ENCODE measurements around the gene DYNLT2B.

Gene DYNLT2B

DNA sequence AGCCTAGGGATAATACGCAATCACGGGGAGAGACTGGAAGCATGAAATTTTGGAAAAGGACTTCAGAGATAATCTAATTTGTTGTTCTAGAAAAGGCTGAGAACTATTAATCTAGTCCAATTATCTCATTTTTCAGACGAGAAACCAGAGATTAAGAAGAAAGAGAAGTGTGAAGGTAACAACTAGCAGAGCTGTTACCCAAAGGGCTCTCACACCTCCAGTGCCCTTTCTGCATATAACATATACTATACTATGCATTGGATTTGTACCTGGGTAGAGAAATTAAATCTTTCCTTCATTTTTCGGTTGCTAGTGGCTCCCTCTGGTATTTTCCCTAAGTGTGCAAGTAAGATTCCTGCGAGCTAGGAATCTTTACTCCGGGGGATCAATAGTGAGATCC, 33.5 kb upstream of the DYNLT2B start:
- no peaks in the 10 kb centered on the region for H3K79me2 ChIP-seq (ENCODE audit: insufficient read depth, low read length)
- H4K20me1 ChIP-seq (ENCODE audit: insufficient read depth, low read length) = no peaks in the 10 kb centered on the region
- no peak overlapping the region for H3K9ac ChIP-seq (ENCODE audit: low read length)
- no peak overlapping the region for H3K4me2 ChIP-seq (ENCODE audit: low read length)
- no peaks in the 10 kb centered on the region for H3K4me1 ChIP-seq (ENCODE audit: insufficient read depth, low read length, severe bottlenecking)
- H3K9me2 ChIP-seq (ENCODE audit: low read depth, low read length) = no peaks in the 10 kb centered on the region
- TF ChIP-seq EZH2 (IDR thresholded peaks at IDR 0.05; ENCODE audit: borderline replicate concordance, low read length) = no peak
- TF ChIP-seq CTCF (IDR thresholded peaks at IDR 0.05; ENCODE audit: low read length) = no peak
- no peak overlapping the region for H2AFZ ChIP-seq (ENCODE audit: low read length)
- H3K9me3 ChIP-seq (ENCODE audit: low read length) = 0 out of 2 replicates have a peak, but pooled peaks cover 7% of the 10 kb centered on the region
- peaks cover 69% of the 10 kb centered on the region for H3K36me3 ChIP-seq (ENCODE audit: insufficient read depth, low read length)
- no peak overlapping the region for H3K27ac ChIP-seq (ENCODE audit: low read depth, low read length, poor library complexity, severe bottlenecking)
- H3F3A ChIP-seq (ENCODE audit: insufficient read depth, low read length) = no peaks in the 10 kb centered on the region
- no peak overlapping the region for H3K4me3 ChIP-seq (ENCODE audit: low read depth, low read length, poor library complexity, severe bottlenecking)
- H3K27me3 ChIP-seq (ENCODE audit: insufficient read depth, low read length) = no peaks in the 10 kb centered on the region

GRCh38 chr3:196350067-196350466, 32.0 kb upstream of the DYNLT2B start:
- Histone ChIP-seq H2AFZ (ENCODE audit: low read length) (no peak overlapping the region), H4K20me1 (ENCODE audit: insufficient read depth, low read length) (no peaks in the 10 kb centered on the region), H3K4me3 (ENCODE audit: low read depth, low read length, poor library complexity, severe bottlenecking) (no peak overlapping the region), H3K9me3 (ENCODE audit: low read length) (0 out of 2 replicates have a peak, but pooled peaks cover 7% of the 10 kb centered on the region), H3K27ac (ENCODE audit: low read depth, low read length, poor library complexity, severe bottlenecking) (no peak overlapping the region), H3K4me1 (ENCODE audit: insufficient read depth, low read length, severe bottlenecking) (peaks cover 5% of the 10 kb centered on the region), H3K4me2 (ENCODE audit: low read length) (no peak overlapping the region), H3F3A (ENCODE audit: insufficient read depth, low read length) (no peaks in the 10 kb centered on the region), H3K36me3 (ENCODE audit: insufficient read depth, low read length) (peaks cover 54% of the 10 kb centered on the region), H3K27me3 (ENCODE audit: insufficient read depth, low read length) (no peaks in the 10 kb centered on the region), H3K79me2 (ENCODE audit: insufficient read depth, low read length) (no peaks in the 10 kb centered on the region), H3K9ac (ENCODE audit: low read length) (no peak overlapping the region), H3K9me2 (ENCODE audit: low read depth, low read length) (no peaks in the 10 kb centered on the region)
- no peak for TF ChIP-seq CTCF (IDR thresholded peaks at IDR 0.05; ENCODE audit: low read length)
- TF ChIP-seq EZH2 (IDR thresholded peaks at IDR 0.05; ENCODE audit: borderline replicate concordance, low read length) = no peak

DNA sequence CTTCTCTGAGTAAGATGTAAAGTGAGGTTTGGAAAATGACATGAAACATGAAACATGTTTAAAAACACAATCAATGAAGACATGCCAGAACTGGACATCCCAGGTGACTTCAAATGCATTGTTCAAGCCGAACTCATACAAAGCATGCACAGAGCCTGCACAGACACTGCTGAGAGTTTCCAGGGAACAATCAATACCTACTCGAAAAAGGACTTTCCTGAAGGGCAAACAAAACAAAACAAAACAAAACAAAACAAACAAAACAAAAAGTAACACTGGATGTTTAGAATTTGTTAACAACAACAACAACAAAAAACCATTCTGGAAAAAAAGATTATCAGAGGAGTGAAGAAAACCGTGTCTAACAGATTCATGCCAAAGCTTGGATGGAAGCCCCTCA, 30.7 kb upstream of the DYNLT2B start:
- Histone ChIP-seq H3K4me1 (ENCODE audit: insufficient read depth, low read length, severe bottlenecking) (peaks cover 12% of the 10 kb centered on the region), H3K4me2 (ENCODE audit: low read length) (no peak overlapping the region), H3K9me3 (ENCODE audit: low read length) (0 out of 2 replicates have a peak, but pooled peaks cover 7% of the 10 kb centered on the region), H3K27ac (ENCODE audit: low read depth, low read length, poor library complexity, severe bottlenecking) (no peak overlapping the region), H3K9ac (ENCODE audit: low read length) (no peak overlapping the region), H3K79me2 (ENCODE audit: insufficient read depth, low read length) (no peaks in the 10 kb centered on the region), H3F3A (ENCODE audit: insufficient read depth, low read length) (no peaks in the 10 kb centered on the region), H2AFZ (ENCODE audit: low read length) (no peak overlapping the region), H3K36me3 (ENCODE audit: insufficient read depth, low read length) (peaks cover 42% of the 10 kb centered on the region), H4K20me1 (ENCODE audit: insufficient read depth, low read length) (no peaks in the 10 kb centered on the region), H3K9me2 (ENCODE audit: low read depth, low read length) (no peaks in the 10 kb centered on the region), H3K27me3 (ENCODE audit: insufficient read depth, low read length) (no peaks in the 10 kb centered on the region), H3K4me3 (ENCODE audit: low read depth, low read length, poor library complexity, severe bottlenecking) (no peak overlapping the region)
- TF ChIP-seq EZH2 (IDR thresholded peaks at IDR 0.05; ENCODE audit: borderline replicate concordance, low read length) (no peak), CTCF (IDR thresholded peaks at IDR 0.05; ENCODE audit: low read length) (no peak)
